ENCODE measurements around the gene BRSK2.
"Not testable (repeated sequence)": the region's sequence is repeated elsewhere in the genome, so short reads cannot be mapped to it uniquely, and the experiment has no call there.

The BRSK2 gene

GRCh38 chr11:1422981-1423380, 33.2 kb downstream of the BRSK2 start:
- in situ Hi-C loops (cut with MboI; ENCODE audit: low pct_unique_long_range_greater_than_20kb, low sequenced_read_pairs) = no loop called here
- DNase-seq = no peak

- in situ Hi-C loops (cut with MboI; ENCODE audit: low pct_unique_long_range_greater_than_20kb, low sequenced_read_pairs); DNase-seq: not testable (repeated sequence)
These were observed 33.7 kb downstream of the BRSK2 start for GRCh38 chr11:1423406-1423805.

GRCh38 chr11:1425006-1425405, 35.3 kb downstream of the BRSK2 start:
- DNase-seq = no peak
- in situ Hi-C loops (cut with MboI; ENCODE audit: low pct_unique_long_range_greater_than_20kb, low sequenced_read_pairs) = no loop called here

- in situ Hi-C loops (cut with MboI; ENCODE audit: low pct_unique_long_range_greater_than_20kb, low sequenced_read_pairs) = no loop called here
- no peak for DNase-seq
These were observed 35.7 kb downstream of the BRSK2 start for GRCh38 chr11:1425439-1425838.

GRCh38 chr11:1428762-1429316, 39.1 kb downstream of the BRSK2 start:
- in situ Hi-C loops (cut with MboI; ENCODE audit: low pct_unique_long_range_greater_than_20kb, low sequenced_read_pairs) = no loop called here

GRCh38 chr11:1433568-1433967, 43.8 kb downstream of the BRSK2 start:
- no peak for DNase-seq
- in situ Hi-C loops (cut with MboI; ENCODE audit: low pct_unique_long_range_greater_than_20kb, low sequenced_read_pairs) = no loop called here

More at GRCh38 chr11:1428762-1429316, 39.1 kb downstream of the BRSK2 start:
- no peak for DNase-seq

- in situ Hi-C loops (cut with MboI; ENCODE audit: low pct_unique_long_range_greater_than_20kb, low sequenced_read_pairs) = no loop called here
These were observed 44.4 kb downstream of the BRSK2 start for GRCh38 chr11:1433977-1434640.

GRCh38 chr11:1435479-1435819, 45.7 kb downstream of the BRSK2 start:
- DNase-seq; in situ Hi-C loops (cut with MboI; ENCODE audit: low pct_unique_long_range_greater_than_20kb, low sequenced_read_pairs): not testable (repeated sequence)

More at GRCh38 chr11:1433977-1434640, 44.4 kb downstream of the BRSK2 start:
- no peak for DNase-seq

GRCh38 chr11:1435820-1436467, 46.2 kb downstream of the BRSK2 start:
- DNase-seq = no peak
- in situ Hi-C loops (cut with MboI; ENCODE audit: low pct_unique_long_range_greater_than_20kb, low sequenced_read_pairs) = no loop called here

GRCh38 chr11:1436468-1437039, 46.8 kb downstream of the BRSK2 start:
- in situ Hi-C loops (cut with MboI; ENCODE audit: low pct_unique_long_range_greater_than_20kb, low sequenced_read_pairs) = no loop called here
- no peak for DNase-seq

- in situ Hi-C loops (cut with MboI; ENCODE audit: low pct_unique_long_range_greater_than_20kb, low sequenced_read_pairs) = no loop called here
These were observed 47.8 kb downstream of the BRSK2 start for GRCh38 chr11:1437500-1437899.

GRCh38 chr11:1438261-1438966, 48.7 kb downstream of the BRSK2 start:
- no peak for DNase-seq
- in situ Hi-C loops (cut with MboI; ENCODE audit: low pct_unique_long_range_greater_than_20kb, low sequenced_read_pairs) = no loop called here

More at GRCh38 chr11:1437500-1437899, 47.8 kb downstream of the BRSK2 start:
- DNase-seq = no peak

GRCh38 chr11:1438967-1439330, 49.2 kb downstream of the BRSK2 start:
- no peak for DNase-seq
- in situ Hi-C loops (cut with MboI; ENCODE audit: low pct_unique_long_range_greater_than_20kb, low sequenced_read_pairs) = no loop called here

- DNase-seq = no peak
- in situ Hi-C loops (cut with MboI; ENCODE audit: low pct_unique_long_range_greater_than_20kb, low sequenced_read_pairs) = no loop called here
These were observed 49.6 kb downstream of the BRSK2 start for GRCh38 chr11:1439341-1439740.

GRCh38 chr11:1440066-1440465, 50.3 kb downstream of the BRSK2 start:
- in situ Hi-C loops (cut with MboI; ENCODE audit: low pct_unique_long_range_greater_than_20kb, low sequenced_read_pairs) = no loop called here
- DNase-seq = no peak

GRCh38 chr11:1440496-1440895, 50.8 kb downstream of the BRSK2 start:
- in situ Hi-C loops (cut with MboI; ENCODE audit: low pct_unique_long_range_greater_than_20kb, low sequenced_read_pairs) = no loop called here
- no peak for DNase-seq

GRCh38 chr11:1442163-1442562, 52.4 kb downstream of the BRSK2 start:
- in situ Hi-C loops (cut with MboI; ENCODE audit: low pct_unique_long_range_greater_than_20kb, low sequenced_read_pairs) = no loop called here
- DNase-seq = no peak

- DNase-seq = no peak
- in situ Hi-C loops (cut with MboI; ENCODE audit: low pct_unique_long_range_greater_than_20kb, low sequenced_read_pairs) = no loop called here
These were observed 53.2 kb downstream of the BRSK2 start for GRCh38 chr11:1442807-1443366.

GRCh38 chr11:1443737-1444136, 54.0 kb downstream of the BRSK2 start:
- in situ Hi-C loops (cut with MboI; ENCODE audit: low pct_unique_long_range_greater_than_20kb, low sequenced_read_pairs) = no loop called here
- DNase-seq = no peak
